Stomach (tissue), 9 donors: ENCODE data around the gene STARD7. TPM values are rescaled to one million over a fixed set of nuclear protein-coding genes. Genes with fewer than 3 reads are reported as not detected.

Experiments
- DNase-seq, 2 donors: peaks; one replicate each; pipeline versions ENCODE4 v3.0.0 to v3.0.0-alpha.2; 2013 to 2019
- H3K27ac ChIP-seq, 5 donors: fragments of 200-600 bp in 4 of 5; sonication (generic) in 4 of 5; one replicate each; pipeline ENCODE4 v1.5.1; 2013 to 2019; ENCODE audit warnings: mild to moderate bottlenecking in 1 of 5, moderate library complexity in 1 of 5
- H3K27me3 ChIP-seq, 3 donors: fragments of 200-600 bp; sonication (generic); one replicate each; pipeline ENCODE4 v1.5.1; 2017 to 2019; ENCODE audit warnings: mixed run types in 1 of 3
- H3K36me3 ChIP-seq, 4 donors: fragments of 200-600 bp; sonication (generic); 1 replicate in 3 of 4; 2 replicates in 1 of 4; pipeline ENCODE4 v1.5.1; 2016 to 2019
- H3K4me1 ChIP-seq, 4 donors: fragments of 200-600 bp; sonication (generic); one replicate each; pipeline ENCODE4 v1.5.1; 2016 to 2019
- H3K4me3 ChIP-seq, 4 donors: fragments of 200-600 bp; sonication (generic) in 3 of 4; one replicate each; pipeline ENCODE4 v1.5.1; 2016 to 2019; ENCODE audit warnings: mild to moderate bottlenecking in 1 of 4
- H3K9me3 ChIP-seq, 4 donors: fragments of 200-600 bp; sonication (generic); one replicate each; pipeline ENCODE4 v1.5.1; 2016 to 2019
- CTCF ChIP-seq, 7 experiments: fragments of 450-650 bp in 4 of 7; fragments of 200-600 bp in 3 of 7; sonication (generic) in 3 of 7; IDR thresholded peaks; one replicate each; pipeline ENCODE4 v1.5.1; 2016 to 2019; ENCODE audit warnings: antibody characterized with exemption in 7 of 7, control low read depth in 2 of 7, mild to moderate bottlenecking in 1 of 7
- EP300 ChIP-seq: sonication (generic); formaldehyde crosslinking; IDR thresholded peaks from one replicate; pipeline ENCODE4 v1.6.1; 2017; ENCODE audit warnings: antibody characterized with exemption
- POLR2A ChIP-seq, 4 donors: fragments of 450-650 bp; IDR thresholded peaks; one replicate each; pipeline ENCODE4 v1.6.1; 2016; ENCODE audit warnings: antibody characterized with exemption in 4 of 4, control low read depth in 2 of 4, mild to moderate bottlenecking in 1 of 4, moderate library complexity in 1 of 4
- POLR2AphosphoS5 ChIP-seq, 3 donors: sonication (generic); formaldehyde crosslinking; IDR thresholded peaks; one replicate each; pipeline ENCODE4 v1.6.1; 2016; ENCODE audit warnings: antibody characterized with exemption in 3 of 3
- WGBS, 5 donors: extraction: QIAGEN DNeasy Blood & Tissue Kit in 3 of 5; methylation state at CpG; one replicate each; pipeline versions ENCODE4 v1.1.5 to v1.1.7; 2013 to 2018; 5-methylcytosine and 5-hydroxymethylcytosine counted together
- intact Hi-C: fragments of 100-400 bp; cut with DNase I; formaldehyde crosslinking; loops from one replicate; pipeline ENCODE4 v1.15.1; 2023; ENCODE audit warnings: low total_unique reads
- polyA plus RNA-seq, 3 donors: library from polyadenylated mRNA; stranded (reverse); fragments of 200-250 nt; gene quantifications; one replicate each; pipeline ENCODE4 v1.2.3, GENCODE V29; 2013
- total RNA-seq, 5 donors: library from RNA; depleted of rRNA; stranded (reverse); fragments of >200 nt; gene quantifications; one replicate each; pipeline versions ENCODE4 v1.1.0 to v1.2.3, GENCODE V29; 2014 to 2016
- donor health status: healthy with polysubstance abuse.
- donor health status: Bipolar disorder and iron deficiency.
- donor health status: healthy.

The STARD7 gene
- total and polyA plus RNA-seq, 8 donors, result 30.3 to 165 (median 48.7) TPM

GRCh38 chr2:96150007-96150640 is 58.5 kb downstream of the STARD7 start:
- WGBS, 5 donors, result 88 to 97% (median 93%) methylated on average over 6 of the region's 6 CpGs
- no peak for TF ChIP-seq EP300
- no peak for TF ChIP-seq CTCF (IDR thresholded peaks at IDR 0.05)
- TF ChIP-seq POLR2AphosphoS5 (IDR thresholded peaks at IDR 0.05), result no peak
- TF ChIP-seq POLR2A (IDR thresholded peaks at IDR 0.05), result no peak
- no peak overlapping the region for H3K4me3 ChIP-seq
- no peak for DNase-seq
- H3K9me3 ChIP-seq, result no peaks in the 10 kb centered on the region
- no peaks in the 10 kb centered on the region for H3K27me3 ChIP-seq
- no peaks in the 10 kb centered on the region for H3K36me3 ChIP-seq
- no peak overlapping the region for H3K27ac ChIP-seq
- intact Hi-C loops, result no loop called here
- H3K4me1 ChIP-seq, result peaks cover 4 to 39% (median 22%) of the 10 kb centered on the region in 4 donors

GRCh38 chr2:96148410-96149217 is 60.0 kb downstream of the STARD7 start:
- Histone ChIP-seq H3K9me3 (no peaks in the 10 kb centered on the region), H3K27me3 (no peaks in the 10 kb centered on the region), H3K27ac (peak overlapping the region in 3 of 5 donors; percentile 53 to 75 (median 74)), H3K36me3 (no peaks in the 10 kb centered on the region), H3K4me1 (peaks cover 14 to 53% (median 34%) of the 10 kb centered on the region in 4 donors), H3K4me3 (peak overlapping the region in 1 of 4 donors; percentile 7)
- peak; percentile 81 to 96 for DNase-seq
- TF ChIP-seq POLR2AphosphoS5 (IDR thresholded peaks at IDR 0.05) (peak in 2 of 3 donors; percentile 40 to 67), CTCF (IDR thresholded peaks at IDR 0.05) (no peak)
- intact Hi-C loops, result no loop called here
- WGBS, 5 donors, result 38 to 55% (median 42%) methylated on average over 16 to 29 of the region's 29 CpGs

GRCh38 chr2:96147593-96148201 is 60.9 kb downstream of the STARD7 start:
- 77 to 87% (median 82%) methylated on average over 9 of the region's 9 CpGs for WGBS, 5 donors
- Histone ChIP-seq H3K9me3 (no peaks in the 10 kb centered on the region), H3K27me3 (no peaks in the 10 kb centered on the region), H3K36me3 (no peaks in the 10 kb centered on the region), H3K27ac (peak overlapping the region in 3 of 5 donors; percentile 21 to 75 (median 74)), H3K4me1 (peaks cover 14 to 55% (median 37%) of the 10 kb centered on the region in 4 donors), H3K4me3 (no peak overlapping the region)
- no peak for TF ChIP-seq POLR2A (IDR thresholded peaks at IDR 0.05)
- TF ChIP-seq POLR2AphosphoS5 (IDR thresholded peaks at IDR 0.05), result no peak
- TF ChIP-seq CTCF (IDR thresholded peaks at IDR 0.05), result no peak
- no peak for TF ChIP-seq EP300
- DNase-seq, result no peak
- intact Hi-C loops, result no loop called here

GRCh38 chr2:96146881-96147592 is 61.6 kb downstream of the STARD7 start:
- Histone ChIP-seq H3K27ac (peak overlapping the region in 4 of 5 donors; percentile 67 to 83 (median 74)), H3K36me3 (no peaks in the 10 kb centered on the region), H3K4me1 (peaks cover 14 to 55% (median 37%) of the 10 kb centered on the region in 4 donors), H3K9me3 (no peaks in the 10 kb centered on the region), H3K27me3 (no peaks in the 10 kb centered on the region), H3K4me3 (no peak overlapping the region)
- 74 to 92% (median 87%) methylated on average over 6 to 9 of the region's 9 CpGs for WGBS, 5 donors
- intact Hi-C loops, result no loop called here
- no peak for TF ChIP-seq POLR2A (IDR thresholded peaks at IDR 0.05)
- no peak for TF ChIP-seq POLR2AphosphoS5 (IDR thresholded peaks at IDR 0.05)
- no peak for TF ChIP-seq EP300
- no peak for TF ChIP-seq CTCF (IDR thresholded peaks at IDR 0.05)
- no peak for DNase-seq
